ENCODE measurements around the gene TTLL3.

TTLL3 gene

DNA sequence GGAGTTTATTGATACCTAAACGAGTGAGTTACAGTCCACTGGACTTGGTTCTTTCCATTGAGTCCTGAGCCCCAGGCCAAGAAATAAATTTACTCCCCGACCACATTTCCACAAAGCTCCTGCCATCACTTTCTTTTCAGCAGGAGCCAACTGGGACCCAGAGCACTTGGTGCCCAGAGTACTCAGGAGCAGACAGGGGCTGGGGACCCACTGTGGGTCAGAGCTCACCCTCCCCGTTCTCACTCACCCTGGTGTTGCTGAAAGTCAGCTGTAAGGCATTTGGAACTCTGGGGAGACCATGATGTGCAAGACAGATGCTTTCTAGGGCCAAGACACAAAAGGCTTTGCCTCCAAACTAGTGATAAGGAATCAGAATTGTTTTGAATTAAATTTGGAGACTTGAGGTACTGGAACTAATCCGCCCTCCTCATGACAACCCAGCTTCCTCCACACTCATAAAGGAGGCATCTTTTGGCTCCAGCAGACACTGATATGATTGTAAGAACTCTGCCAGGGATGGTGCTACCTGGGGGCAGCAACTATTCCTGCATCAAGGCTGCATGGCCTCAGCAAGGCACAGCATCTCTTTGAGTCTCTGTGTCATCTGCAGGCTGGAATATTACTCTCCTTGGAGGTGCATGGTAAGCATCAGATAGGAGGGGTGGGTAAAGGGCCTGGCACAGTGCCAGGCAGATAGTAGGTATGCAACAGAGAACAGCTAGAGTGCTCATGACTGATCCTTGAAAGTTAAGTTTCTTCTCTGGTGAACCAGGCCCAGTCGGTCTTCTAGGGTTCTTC lies 33.0 kb upstream of the TTLL3 start:
- TF ChIP-seq, protein P1, sequence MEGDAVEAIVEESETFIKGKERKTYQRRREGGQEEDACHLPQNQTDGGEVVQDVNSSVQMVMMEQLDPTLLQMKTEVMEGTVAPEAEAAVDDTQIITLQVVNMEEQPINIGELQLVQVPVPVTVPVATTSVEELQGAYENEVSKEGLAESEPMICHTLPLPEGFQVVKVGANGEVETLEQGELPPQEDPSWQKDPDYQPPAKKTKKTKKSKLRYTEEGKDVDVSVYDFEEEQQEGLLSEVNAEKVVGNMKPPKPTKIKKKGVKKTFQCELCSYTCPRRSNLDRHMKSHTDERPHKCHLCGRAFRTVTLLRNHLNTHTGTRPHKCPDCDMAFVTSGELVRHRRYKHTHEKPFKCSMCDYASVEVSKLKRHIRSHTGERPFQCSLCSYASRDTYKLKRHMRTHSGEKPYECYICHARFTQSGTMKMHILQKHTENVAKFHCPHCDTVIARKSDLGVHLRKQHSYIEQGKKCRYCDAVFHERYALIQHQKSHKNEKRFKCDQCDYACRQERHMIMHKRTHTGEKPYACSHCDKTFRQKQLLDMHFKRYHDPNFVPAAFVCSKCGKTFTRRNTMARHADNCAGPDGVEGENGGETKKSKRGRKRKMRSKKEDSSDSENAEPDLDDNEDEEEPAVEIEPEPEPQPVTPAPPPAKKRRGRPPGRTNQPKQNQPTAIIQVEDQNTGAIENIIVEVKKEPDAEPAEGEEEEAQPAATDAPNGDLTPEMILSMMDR (IDR thresholded peaks at IDR 0.05; ENCODE audit: low read depth, low read length, missing control alignments), result no peak
- no peak for DNase-seq (ENCODE audit: low read depth)
- no peak overlapping the region for H3K4me3 ChIP-seq (ENCODE audit: low read depth, low read length)
- in situ Hi-C loops (cut with HindIII; ENCODE audit: low sequenced_read_pairs), result no loop called here

DNA sequence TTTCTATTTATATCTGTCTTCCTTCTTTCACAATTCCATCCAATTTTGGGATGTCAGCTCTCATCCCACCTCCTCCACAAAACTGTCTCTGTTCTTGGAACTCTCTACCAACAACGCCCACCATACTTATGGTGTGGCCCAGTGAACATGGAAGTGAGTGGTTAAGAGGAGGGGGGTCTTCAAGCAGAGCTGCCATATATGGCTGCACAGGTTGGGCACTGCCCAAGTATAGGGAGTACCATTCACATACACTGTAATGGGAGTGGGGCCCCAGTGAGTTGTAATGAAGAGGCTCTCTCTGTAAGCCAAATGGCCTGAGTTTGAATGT lies 32.4 kb upstream of the TTLL3 start:
- no peak for DNase-seq (ENCODE audit: low read depth)

DNA sequence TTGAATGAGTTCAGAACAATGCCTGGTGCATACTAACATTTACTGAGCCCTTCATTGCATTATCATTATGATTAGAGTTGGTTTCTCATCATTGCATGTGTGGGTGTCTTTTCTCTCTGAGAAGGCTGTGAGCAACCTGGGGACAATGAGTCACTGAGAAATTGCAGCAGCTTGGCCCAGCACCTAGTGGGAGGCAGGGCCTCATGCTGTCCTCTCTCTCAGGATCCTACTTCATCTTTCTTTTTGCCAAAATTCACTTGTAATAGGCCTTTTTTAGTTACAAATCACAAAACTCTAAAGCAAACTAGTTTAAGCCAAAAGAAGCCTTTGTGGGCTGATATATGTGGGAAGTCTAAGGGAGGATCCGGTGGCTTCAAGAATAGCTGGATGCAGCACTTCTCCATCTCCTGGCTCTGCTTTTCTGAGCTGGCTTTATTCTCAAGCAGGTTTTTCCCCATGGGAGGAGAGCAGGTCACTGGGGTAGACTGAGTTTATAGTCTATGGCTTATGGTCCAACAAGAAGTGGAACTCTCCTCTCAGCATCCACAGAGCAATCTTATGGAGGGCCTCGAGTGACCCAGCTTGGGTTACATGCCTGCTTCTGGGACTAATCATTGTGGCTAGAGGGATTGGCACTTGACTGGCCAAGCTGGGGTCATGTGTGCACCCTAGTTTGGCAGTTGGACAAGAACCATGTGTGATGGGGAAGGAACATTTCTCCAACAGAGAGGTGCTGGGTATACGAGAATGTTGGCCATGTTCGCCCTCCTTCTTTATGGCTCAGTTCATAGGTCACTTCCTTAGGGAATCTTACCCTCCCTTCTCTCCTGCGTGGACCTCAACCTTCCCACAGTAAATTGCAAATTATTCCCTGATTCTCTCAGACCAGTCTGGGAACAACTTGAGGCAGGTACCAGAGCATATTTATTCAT lies 31.7 kb upstream of the TTLL3 start:
- DNase-seq (ENCODE audit: low read depth), result no peak

More for the DNA sequence above, 32.4 kb upstream of the TTLL3 start:
- no peak overlapping the region for H3K4me3 ChIP-seq (ENCODE audit: low read depth, low read length)
- TF ChIP-seq, protein P1 (IDR thresholded peaks at IDR 0.05; ENCODE audit: low read depth, low read length, missing control alignments), result no peak
- in situ Hi-C loops (cut with HindIII; ENCODE audit: low sequenced_read_pairs), result no loop called here

DNA sequence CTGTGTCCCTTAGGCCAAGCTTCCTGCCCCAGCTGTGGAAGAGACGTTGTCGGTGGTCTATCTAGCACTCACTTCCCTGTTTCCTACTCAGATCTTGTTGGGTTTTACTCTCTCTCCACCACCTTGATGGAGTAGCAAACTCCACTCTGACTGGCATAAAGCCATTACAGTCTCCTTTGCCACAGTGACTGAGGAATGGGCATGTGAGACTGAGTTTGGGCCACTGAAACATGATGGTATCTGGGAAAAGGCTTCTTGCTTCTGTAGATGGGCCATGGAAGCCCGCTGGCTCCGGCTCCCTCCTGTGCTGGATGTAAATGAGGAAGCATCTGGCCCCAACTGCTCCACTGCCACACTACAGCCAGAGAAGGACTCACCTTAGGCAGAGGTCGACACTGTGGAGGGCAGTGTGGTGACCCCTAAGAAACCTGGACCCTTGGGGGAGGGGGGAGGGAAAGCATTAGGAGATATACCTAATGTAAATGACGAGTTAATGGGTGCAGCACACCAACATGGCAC lies 30.9 kb upstream of the TTLL3 start:
- TF ChIP-seq, protein P1 (IDR thresholded peaks at IDR 0.05; ENCODE audit: low read depth, low read length, missing control alignments), result no peak
- no peak overlapping the region for H3K4me3 ChIP-seq (ENCODE audit: low read depth, low read length)
- in situ Hi-C loops (cut with HindIII; ENCODE audit: low sequenced_read_pairs), result no loop called here
- DNase-seq (ENCODE audit: low read depth), result no peak

More for the DNA sequence above, 31.7 kb upstream of the TTLL3 start:
- in situ Hi-C loops (cut with HindIII; ENCODE audit: low sequenced_read_pairs), result no loop called here
- H3K4me3 ChIP-seq (ENCODE audit: low read depth, low read length), result no peak overlapping the region
- TF ChIP-seq, protein P1 (IDR thresholded peaks at IDR 0.05; ENCODE audit: low read depth, low read length, missing control alignments), result no peak

DNA sequence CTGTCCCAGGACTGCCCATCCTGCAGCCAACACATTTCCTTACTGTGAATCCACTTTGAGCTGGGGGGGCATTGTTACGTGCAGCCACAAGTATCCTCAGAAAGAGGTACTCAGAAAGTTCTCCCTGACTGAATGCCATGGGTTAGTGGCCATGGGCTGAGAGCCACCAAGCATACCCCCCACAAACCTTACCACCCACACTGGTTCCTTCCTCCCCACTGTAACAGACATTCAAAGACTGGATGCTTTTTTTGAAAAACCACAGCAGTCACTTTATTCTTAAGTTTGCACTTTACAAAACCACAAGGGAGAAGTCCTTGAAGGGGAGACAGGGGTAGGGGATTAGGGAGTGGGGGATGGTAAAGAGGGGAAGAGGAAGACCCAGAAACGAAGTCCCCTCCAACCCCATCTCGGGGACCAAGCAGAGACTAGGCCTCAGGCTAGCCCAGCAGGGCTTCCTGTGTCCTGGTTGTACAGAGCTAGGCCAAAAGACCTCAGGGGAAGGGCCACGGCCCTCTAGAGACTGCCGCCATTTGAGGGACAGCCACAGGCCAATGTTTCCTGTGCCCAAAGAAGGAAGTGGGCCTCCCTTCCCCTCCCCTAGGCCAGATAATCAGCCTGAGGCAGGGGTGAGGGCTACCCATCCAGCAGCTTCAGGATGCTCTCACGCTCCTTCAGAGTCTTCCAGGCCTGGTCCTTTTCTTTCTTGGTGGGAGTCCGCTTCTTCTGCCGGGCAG lies 30.2 kb upstream of the TTLL3 start:
- H3K4me3 ChIP-seq (ENCODE audit: low read depth, low read length), result no peak overlapping the region
- in situ Hi-C loops (cut with HindIII; ENCODE audit: low sequenced_read_pairs), result no loop called here
- TF ChIP-seq, protein P1 (IDR thresholded peaks at IDR 0.05; ENCODE audit: low read depth, low read length, missing control alignments), result no peak
- DNase-seq (ENCODE audit: low read depth), result no peak

DNA sequence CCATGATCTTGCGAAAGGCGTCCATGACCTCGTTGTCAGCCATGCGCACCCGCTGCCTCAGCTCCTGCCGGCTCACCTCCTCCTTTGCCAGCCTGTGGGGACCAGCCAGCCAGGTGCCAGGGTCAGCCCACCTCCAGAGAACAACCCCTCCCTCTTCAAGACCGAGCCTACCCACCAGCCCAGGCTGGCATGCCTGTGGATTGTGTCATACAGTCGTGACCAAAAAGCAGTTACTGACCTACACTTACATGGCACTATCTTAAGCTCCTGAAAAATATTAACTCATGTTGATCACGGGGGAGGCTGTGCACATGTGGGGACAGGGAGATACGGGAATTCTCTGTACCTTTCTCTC lies 29.6 kb upstream of the TTLL3 start:
- no peak for DNase-seq (ENCODE audit: low read depth)

More for the DNA sequence above, 29.6 kb upstream of the TTLL3 start:
- H3K4me3 ChIP-seq (ENCODE audit: low read depth, low read length), result no peak overlapping the region
- TF ChIP-seq, protein P1 (IDR thresholded peaks at IDR 0.05; ENCODE audit: low read depth, low read length, missing control alignments), result no peak
- in situ Hi-C loops (cut with HindIII; ENCODE audit: low sequenced_read_pairs), result no loop called here

Data from astrocyte of the cerebellum (primary cell).